ENCODE measurements around the gene ZNF267.

DNA sequence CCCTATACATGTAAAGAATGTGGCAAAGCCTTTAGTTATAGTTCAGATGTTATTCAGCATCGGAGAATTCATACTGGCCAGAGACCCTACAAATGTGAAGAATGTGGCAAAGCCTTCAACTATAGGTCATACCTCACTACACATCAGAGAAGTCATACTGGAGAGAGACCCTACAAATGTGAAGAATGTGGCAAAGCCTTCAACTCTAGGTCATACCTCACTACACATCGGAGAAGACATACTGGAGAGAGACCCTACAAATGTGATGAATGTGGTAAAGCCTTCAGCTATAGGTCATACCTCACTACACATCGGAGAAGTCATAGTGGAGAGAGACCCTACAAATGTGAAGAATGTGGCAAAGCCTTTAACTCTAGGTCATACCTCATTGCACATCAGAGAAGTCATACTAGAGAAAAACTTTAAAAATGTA is 42.5 kb downstream of the ZNF267 start:
- TF ChIP-seq, protein P1, sequence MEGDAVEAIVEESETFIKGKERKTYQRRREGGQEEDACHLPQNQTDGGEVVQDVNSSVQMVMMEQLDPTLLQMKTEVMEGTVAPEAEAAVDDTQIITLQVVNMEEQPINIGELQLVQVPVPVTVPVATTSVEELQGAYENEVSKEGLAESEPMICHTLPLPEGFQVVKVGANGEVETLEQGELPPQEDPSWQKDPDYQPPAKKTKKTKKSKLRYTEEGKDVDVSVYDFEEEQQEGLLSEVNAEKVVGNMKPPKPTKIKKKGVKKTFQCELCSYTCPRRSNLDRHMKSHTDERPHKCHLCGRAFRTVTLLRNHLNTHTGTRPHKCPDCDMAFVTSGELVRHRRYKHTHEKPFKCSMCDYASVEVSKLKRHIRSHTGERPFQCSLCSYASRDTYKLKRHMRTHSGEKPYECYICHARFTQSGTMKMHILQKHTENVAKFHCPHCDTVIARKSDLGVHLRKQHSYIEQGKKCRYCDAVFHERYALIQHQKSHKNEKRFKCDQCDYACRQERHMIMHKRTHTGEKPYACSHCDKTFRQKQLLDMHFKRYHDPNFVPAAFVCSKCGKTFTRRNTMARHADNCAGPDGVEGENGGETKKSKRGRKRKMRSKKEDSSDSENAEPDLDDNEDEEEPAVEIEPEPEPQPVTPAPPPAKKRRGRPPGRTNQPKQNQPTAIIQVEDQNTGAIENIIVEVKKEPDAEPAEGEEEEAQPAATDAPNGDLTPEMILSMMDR (IDR thresholded peaks at IDR 0.05): no peak
- no peak for TF ChIP-seq POLR2A (IDR thresholded peaks at IDR 0.05)

Measured in thyroid gland (tissue), 4 donors.